Spleen (tissue), 7 donors: ENCODE results near the gene LHFPL3.

Experiments used
- POLR2A ChIP-seq, 3 donors: fragments of 450-650 bp; IDR thresholded peaks; one replicate each; pipeline ENCODE4 v1.5.1; 2017; ENCODE audit warnings: antibody characterized with exemption in 3 of 3, mild to moderate bottlenecking in 1 of 3
- POLR2AphosphoS5 ChIP-seq, 3 donors: sonication (generic); formaldehyde crosslinking; IDR thresholded peaks; one replicate each; pipeline ENCODE4 v1.5.1; 2017; ENCODE audit warnings: antibody characterized with exemption in 3 of 3
- TF ChIP-seq, protein P1 (sequence below), 11 experiments: fragments of 200-600 bp in 7 of 11; fragments of 450-650 bp in 4 of 11; sonication (generic) in 4 of 11; IDR thresholded peaks in 8 of 11; conservative IDR thresholded peaks in 3 of 11; 1 replicate in 7 of 11; 2 replicates in 4 of 11; pipeline versions ENCODE4 v1.4.0 to v1.8.0; 2016 to 2021; ENCODE audit warnings: antibody characterized with exemption in 11 of 11, inconsistent platforms in 4 of 11, mild to moderate bottlenecking in 1 of 11
- donor health status: DM: no; HTN: no; CAD: no; lungs with moderate emphysema.
- donor health status: DM: no; HTN: no; CAD: no.
- donor health status: DM: no; HTN: no; CAD: no.

GRCh38 chr7:104861729-104862390, 533.5 kb downstream of the LHFPL3 start:
- TF ChIP-seq POLR2AphosphoS5 (IDR thresholded peaks at IDR 0.05) (no peak), POLR2A (IDR thresholded peaks at IDR 0.05) (no peak)
- TF ChIP-seq, protein P1, sequence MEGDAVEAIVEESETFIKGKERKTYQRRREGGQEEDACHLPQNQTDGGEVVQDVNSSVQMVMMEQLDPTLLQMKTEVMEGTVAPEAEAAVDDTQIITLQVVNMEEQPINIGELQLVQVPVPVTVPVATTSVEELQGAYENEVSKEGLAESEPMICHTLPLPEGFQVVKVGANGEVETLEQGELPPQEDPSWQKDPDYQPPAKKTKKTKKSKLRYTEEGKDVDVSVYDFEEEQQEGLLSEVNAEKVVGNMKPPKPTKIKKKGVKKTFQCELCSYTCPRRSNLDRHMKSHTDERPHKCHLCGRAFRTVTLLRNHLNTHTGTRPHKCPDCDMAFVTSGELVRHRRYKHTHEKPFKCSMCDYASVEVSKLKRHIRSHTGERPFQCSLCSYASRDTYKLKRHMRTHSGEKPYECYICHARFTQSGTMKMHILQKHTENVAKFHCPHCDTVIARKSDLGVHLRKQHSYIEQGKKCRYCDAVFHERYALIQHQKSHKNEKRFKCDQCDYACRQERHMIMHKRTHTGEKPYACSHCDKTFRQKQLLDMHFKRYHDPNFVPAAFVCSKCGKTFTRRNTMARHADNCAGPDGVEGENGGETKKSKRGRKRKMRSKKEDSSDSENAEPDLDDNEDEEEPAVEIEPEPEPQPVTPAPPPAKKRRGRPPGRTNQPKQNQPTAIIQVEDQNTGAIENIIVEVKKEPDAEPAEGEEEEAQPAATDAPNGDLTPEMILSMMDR (IDR thresholded peaks at IDR 0.05 in 8 of 11, conservative IDR thresholded peaks at IDR 0.05 in 3 of 11): no peak
